Panc1 (cell line): ENCODE measurements around the gene SCARF2.

Experiments used
- POLR2AphosphoS5 ChIP-seq: IDR thresholded peaks from 2 replicates; pipeline ENCODE4 v1.6.1; 2012; ENCODE audit warnings: mild to moderate bottlenecking, low read depth, low read length, moderate library complexity
- SIN3A ChIP-seq: IDR thresholded peaks from 2 replicates; pipeline ENCODE4 v1.6.1; 2012; ENCODE audit warnings: low read depth, mild to moderate bottlenecking, low read length, moderate library complexity, borderline replicate concordance; ENCODE audit not compliant: insufficient read depth
- TCF7L2 ChIP-seq: IDR thresholded peaks from 2 replicates; pipeline ENCODE4 v1.6.1; 2011; ENCODE audit warnings: mild to moderate bottlenecking, low read depth, low read length, inconsistent platforms
- TF ChIP-seq, protein P1 (sequence below), 2 experiments: IDR thresholded peaks; 2 replicates each; pipeline ENCODE4 v1.6.1; 2011 to 2012; ENCODE audit warnings: low read depth in 2 of 2, control low read depth in 1 of 2, low read length in 1 of 2, mild to moderate bottlenecking in 1 of 2, moderate library complexity in 1 of 2; ENCODE audit not compliant: insufficient read depth in 1 of 2
- TF ChIP-seq, protein P2 (sequence below): fragments of 450-650 bp; IDR thresholded peaks from 2 replicates; pipeline ENCODE4 v1.5.1; 2017; ENCODE audit warnings: mild to moderate bottlenecking

DNA sequence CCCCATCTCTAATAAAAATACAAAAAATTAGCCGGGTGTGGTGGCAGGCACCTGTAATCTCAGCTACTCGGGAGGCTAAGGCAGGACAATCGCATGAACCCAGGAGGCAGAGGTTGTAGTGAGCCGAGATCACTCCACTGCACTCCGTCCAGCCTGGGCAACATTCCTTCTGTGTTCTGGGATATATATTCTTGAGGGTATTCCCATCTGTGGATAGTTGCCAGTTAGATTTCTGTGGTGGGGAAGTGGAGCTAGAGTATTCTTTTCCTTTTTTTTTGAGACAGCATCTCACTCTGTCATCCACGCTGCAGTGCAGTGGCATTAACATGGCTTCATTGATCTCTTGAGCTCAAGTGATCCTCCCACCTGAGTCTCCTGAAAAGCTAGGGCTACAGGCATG, 52.8 kb downstream of the SCARF2 start:
- TF ChIP-seq POLR2AphosphoS5 (no peak), SIN3A (no peak), TCF7L2 (no peak)
- TF ChIP-seq, protein P1, sequence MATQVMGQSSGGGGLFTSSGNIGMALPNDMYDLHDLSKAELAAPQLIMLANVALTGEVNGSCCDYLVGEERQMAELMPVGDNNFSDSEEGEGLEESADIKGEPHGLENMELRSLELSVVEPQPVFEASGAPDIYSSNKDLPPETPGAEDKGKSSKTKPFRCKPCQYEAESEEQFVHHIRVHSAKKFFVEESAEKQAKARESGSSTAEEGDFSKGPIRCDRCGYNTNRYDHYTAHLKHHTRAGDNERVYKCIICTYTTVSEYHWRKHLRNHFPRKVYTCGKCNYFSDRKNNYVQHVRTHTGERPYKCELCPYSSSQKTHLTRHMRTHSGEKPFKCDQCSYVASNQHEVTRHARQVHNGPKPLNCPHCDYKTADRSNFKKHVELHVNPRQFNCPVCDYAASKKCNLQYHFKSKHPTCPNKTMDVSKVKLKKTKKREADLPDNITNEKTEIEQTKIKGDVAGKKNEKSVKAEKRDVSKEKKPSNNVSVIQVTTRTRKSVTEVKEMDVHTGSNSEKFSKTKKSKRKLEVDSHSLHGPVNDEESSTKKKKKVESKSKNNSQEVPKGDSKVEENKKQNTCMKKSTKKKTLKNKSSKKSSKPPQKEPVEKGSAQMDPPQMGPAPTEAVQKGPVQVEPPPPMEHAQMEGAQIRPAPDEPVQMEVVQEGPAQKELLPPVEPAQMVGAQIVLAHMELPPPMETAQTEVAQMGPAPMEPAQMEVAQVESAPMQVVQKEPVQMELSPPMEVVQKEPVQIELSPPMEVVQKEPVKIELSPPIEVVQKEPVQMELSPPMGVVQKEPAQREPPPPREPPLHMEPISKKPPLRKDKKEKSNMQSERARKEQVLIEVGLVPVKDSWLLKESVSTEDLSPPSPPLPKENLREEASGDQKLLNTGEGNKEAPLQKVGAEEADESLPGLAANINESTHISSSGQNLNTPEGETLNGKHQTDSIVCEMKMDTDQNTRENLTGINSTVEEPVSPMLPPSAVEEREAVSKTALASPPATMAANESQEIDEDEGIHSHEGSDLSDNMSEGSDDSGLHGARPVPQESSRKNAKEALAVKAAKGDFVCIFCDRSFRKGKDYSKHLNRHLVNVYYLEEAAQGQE (IDR thresholded peaks at IDR 0.05; ENCODE audit: insufficient read depth in 1 of 2, low read depth in 2 of 2, low read length in 1 of 2): no peak
- TF ChIP-seq, protein P2, sequence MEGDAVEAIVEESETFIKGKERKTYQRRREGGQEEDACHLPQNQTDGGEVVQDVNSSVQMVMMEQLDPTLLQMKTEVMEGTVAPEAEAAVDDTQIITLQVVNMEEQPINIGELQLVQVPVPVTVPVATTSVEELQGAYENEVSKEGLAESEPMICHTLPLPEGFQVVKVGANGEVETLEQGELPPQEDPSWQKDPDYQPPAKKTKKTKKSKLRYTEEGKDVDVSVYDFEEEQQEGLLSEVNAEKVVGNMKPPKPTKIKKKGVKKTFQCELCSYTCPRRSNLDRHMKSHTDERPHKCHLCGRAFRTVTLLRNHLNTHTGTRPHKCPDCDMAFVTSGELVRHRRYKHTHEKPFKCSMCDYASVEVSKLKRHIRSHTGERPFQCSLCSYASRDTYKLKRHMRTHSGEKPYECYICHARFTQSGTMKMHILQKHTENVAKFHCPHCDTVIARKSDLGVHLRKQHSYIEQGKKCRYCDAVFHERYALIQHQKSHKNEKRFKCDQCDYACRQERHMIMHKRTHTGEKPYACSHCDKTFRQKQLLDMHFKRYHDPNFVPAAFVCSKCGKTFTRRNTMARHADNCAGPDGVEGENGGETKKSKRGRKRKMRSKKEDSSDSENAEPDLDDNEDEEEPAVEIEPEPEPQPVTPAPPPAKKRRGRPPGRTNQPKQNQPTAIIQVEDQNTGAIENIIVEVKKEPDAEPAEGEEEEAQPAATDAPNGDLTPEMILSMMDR: no peak
